Measurements from ENCODE around the gene SYT5.

Gene SYT5

DNA sequence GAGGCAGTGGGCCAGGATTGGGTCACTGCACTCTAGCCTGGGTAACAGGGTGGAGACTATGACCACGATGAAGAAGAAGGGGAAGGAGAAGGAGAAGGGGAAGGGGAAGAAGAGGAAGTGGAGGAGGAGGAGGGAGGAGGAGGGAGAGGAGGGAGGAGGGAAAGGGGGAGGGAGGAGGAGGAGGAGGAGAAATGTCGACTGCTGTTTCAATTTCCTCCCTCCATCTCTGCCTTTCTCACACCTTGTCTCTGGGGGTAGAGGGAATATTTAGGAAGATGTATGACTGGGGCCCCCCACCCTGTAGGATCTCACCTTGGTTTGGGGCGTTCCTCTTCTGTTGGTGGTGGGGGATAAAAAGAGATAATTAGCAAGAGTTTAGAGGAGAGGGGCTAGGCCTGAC, 34.9 kb downstream of the SYT5 start:
- DNase-seq (ENCODE audit: low spot score): no peak

DNA sequence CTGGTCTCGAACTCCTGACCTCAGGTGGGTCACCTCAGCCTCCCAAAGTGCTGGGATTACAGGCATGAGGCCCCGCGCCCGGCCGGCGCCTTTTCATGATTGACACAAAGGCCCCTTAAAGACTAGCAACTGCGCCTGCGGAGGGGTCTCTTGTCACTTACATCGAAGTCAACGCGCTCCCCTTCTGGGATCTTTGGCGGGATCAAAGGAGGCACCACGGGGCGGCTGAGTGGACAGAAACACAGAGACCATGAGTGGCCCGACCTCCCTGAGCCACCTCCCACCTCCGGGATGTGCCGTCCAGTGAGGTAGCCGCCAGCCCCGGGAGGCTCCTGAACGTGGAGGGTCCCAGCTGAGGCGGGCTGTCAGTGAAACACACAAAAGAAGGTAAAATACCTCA, 38.4 kb downstream of the SYT5 start:
- no peak for DNase-seq (ENCODE audit: low spot score)

DNA sequence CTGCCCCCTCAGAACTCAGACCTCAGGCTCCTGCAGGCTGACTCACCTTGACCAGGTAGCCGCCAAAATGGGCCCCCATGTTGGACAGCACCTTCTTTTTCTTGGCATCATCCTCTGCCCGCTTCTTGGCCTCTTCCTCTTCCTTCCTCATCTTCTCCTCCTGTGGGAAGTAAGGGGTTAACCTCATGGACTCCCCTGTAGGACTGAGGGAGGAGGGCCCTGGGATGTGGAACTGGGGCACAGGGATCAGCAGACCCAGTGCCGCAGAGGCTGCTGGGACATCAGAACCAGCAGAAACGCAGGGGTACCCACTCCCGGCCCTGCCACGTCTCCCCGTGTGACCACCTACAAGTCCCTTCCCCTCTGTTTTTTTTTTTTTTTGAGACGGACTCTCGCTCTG, 42.2 kb downstream of the SYT5 start:
- DNase-seq (ENCODE audit: low spot score): no peak

DNA sequence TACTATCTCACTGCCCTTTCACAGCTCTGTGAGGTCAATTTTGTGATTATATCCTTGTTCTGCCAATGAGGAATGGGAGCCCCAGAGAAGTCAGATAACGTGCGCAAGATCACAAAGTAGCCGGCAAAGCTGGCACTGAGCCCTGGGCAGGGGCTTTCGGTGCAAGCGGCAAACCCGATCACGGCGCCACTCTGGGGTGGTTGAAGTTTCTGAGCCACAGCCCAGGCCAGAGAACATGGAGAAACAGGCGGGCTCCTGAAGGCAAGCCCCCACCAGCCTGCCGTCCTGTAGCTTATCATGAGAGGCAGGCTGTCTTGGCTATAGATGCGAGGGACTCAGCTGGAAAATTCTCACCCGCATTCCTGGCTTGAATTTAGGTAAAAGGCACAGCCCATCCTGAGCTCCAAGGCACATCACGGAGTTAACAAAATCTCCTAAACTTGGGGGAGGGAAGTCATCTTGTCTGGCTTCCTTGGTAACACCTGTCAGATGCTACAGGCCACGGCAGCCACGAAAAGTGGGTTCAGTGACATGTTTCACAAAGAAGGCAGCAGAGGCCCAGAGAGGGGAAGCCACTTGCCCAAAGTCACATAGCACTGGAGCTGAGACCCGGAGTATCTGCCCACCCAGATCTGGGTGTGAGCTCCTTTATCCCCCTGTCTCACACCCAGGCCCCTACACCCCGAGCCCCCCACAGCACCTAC, 43.5 kb downstream of the SYT5 start:
- no peak for DNase-seq (ENCODE audit: low spot score)

GRCh38 chr19:55134736-55135135, 45.4 kb downstream of the SYT5 start:
- no peak for DNase-seq (ENCODE audit: low spot score)

- no peak for DNase-seq (ENCODE audit: low spot score)
Measured at GRCh38 chr19:55133639-55134444, 46.2 kb downstream of the SYT5 start.

DNA sequence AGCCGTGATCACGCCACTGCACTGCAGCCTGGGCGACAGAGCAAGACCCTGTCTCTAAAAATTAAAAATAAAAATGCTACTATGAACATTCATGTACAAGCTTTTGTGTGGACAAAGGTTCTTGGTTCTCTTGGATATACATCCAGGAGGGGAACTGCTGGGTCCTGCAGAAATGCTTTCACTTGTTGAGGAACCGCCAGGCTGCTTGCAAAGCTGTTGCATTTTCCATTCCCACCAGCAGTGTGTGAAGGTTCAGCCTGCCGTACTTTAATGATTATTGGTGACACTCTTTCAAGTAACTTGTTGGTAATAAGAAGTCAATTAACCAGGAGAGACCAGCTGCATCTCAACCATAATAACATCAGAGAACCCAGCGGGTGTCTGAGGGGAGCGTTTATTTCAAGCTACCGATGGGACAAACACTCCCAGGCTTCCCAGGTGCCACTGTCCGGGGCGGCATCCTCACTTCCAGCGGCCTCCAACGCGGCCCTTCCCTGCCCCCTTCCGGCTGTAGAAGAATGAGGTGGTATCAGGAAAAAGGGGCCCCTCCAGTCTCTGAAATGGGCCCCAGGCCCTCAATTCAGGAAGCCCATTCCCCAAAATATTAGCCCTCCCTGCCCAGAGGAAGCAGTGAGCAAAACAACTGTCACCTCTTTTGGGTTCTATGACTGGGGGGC, 47.5 kb downstream of the SYT5 start:
- DNase-seq (ENCODE audit: low spot score): no peak

- DNase-seq (ENCODE audit: low spot score): no peak
Measured at GRCh38 chr19:55131421-55131820, 48.7 kb downstream of the SYT5 start.

Measured in GM03348 (cell line).